Mesenchymal stem cell (in vitro differentiated cells and primary cell): ENCODE results near the gene PPP2R5E.

Experiments
- DNase-seq: peaks from one replicate; pipeline ENCODE4 v3.0.0-alpha.2; 2013
- H2AFZ ChIP-seq: one replicate; pipeline ENCODE4 v1.6.1; 2013; ENCODE audit warnings: low read depth, mild to moderate bottlenecking, control low read depth, inconsistent platforms, low read length, moderate library complexity
- H2AK5ac ChIP-seq: 2 replicates; pipeline ENCODE4 v1.6.1; 2013; ENCODE audit warnings: low read length, moderate library complexity, mild to moderate bottlenecking, inconsistent platforms; ENCODE audit not compliant: severe bottlenecking
- H2BK120ac ChIP-seq: one replicate; pipeline ENCODE4 v1.6.1; 2013; ENCODE audit warnings: low read depth, mild to moderate bottlenecking, inconsistent platforms, low read length, moderate library complexity
- H2BK12ac ChIP-seq, 2 experiments: one replicate each; pipeline ENCODE4 v1.6.1; 2013; ENCODE audit warnings: inconsistent platforms in 2 of 2, low read length in 2 of 2, mild to moderate bottlenecking in 2 of 2, moderate library complexity in 2 of 2, control low read depth in 1 of 2
- H2BK15ac ChIP-seq: one replicate; pipeline ENCODE4 v1.6.1; 2013; ENCODE audit warnings: mild to moderate bottlenecking, low read depth, inconsistent platforms; ENCODE audit not compliant: poor library complexity, severe bottlenecking
- H2BK5ac ChIP-seq: 2 replicates; pipeline ENCODE4 v1.6.1; 2013; ENCODE audit warnings: low read depth, mild to moderate bottlenecking, low read length, control low read depth, inconsistent platforms; ENCODE audit not compliant: poor library complexity, severe bottlenecking
- H3K14ac ChIP-seq, 2 experiments: one replicate each; pipeline ENCODE4 v1.6.1; 2013; ENCODE audit warnings: inconsistent platforms in 2 of 2, low read length in 2 of 2, control low read depth in 1 of 2, mild to moderate bottlenecking in 1 of 2, moderate library complexity in 1 of 2
- H3K18ac ChIP-seq, 2 experiments: one replicate each; pipeline ENCODE4 v1.6.1; 2013; ENCODE audit warnings: inconsistent platforms in 2 of 2, low read length in 2 of 2, control low read depth in 1 of 2, low read depth in 1 of 2, mild to moderate bottlenecking in 1 of 2
- H3K23ac ChIP-seq, 2 experiments: one replicate each; pipeline ENCODE4 v1.6.1; 2013; ENCODE audit warnings: inconsistent platforms in 2 of 2, low read length in 2 of 2, mild to moderate bottlenecking in 2 of 2, moderate library complexity in 2 of 2, control low read depth in 1 of 2
- H3K27ac ChIP-seq: 2 replicates; pipeline ENCODE4 v1.5.1; 2013; ENCODE audit warnings: mild to moderate bottlenecking, moderate library complexity, low read length, control low read depth, inconsistent platforms; ENCODE audit not compliant: poor library complexity, severe bottlenecking
- H3K27me3 ChIP-seq, 2 experiments: 2 replicates each; pipeline versions ENCODE4 v1.6.1 to v1.7.0; 2013; ENCODE audit warnings: low read length in 2 of 2, mild to moderate bottlenecking in 2 of 2, moderate library complexity in 2 of 2, control low read depth in 1 of 2, inconsistent platforms in 1 of 2; ENCODE audit not compliant: control insufficient read depth in 1 of 2, insufficient read depth in 1 of 2
- H3K36me3 ChIP-seq, 2 experiments: 2 replicates each; pipeline versions ENCODE4 v1.6.1 to v1.7.0; 2013; ENCODE audit warnings: low read length in 2 of 2, control low read depth in 1 of 2, inconsistent platforms in 1 of 2, low read depth in 1 of 2, mild to moderate bottlenecking in 1 of 2; ENCODE audit not compliant: insufficient read depth in 2 of 2, control insufficient read depth in 1 of 2
- H3K4ac ChIP-seq, 2 experiments: one replicate each; pipeline ENCODE4 v1.6.1; 2013; ENCODE audit warnings: inconsistent platforms in 2 of 2, low read length in 2 of 2, mild to moderate bottlenecking in 2 of 2, moderate library complexity in 2 of 2, control low read depth in 1 of 2, low read depth in 1 of 2
- H3K4me1 ChIP-seq: 2 replicates; pipeline ENCODE4 v1.6.1; 2013; ENCODE audit warnings: low read depth, low read length, control low read depth; ENCODE audit not compliant: control insufficient read depth, insufficient read depth
- H3K4me2 ChIP-seq: 2 replicates; pipeline ENCODE4 v1.6.1; 2013; ENCODE audit warnings: low read length, mild to moderate bottlenecking, inconsistent platforms; ENCODE audit not compliant: poor library complexity, severe bottlenecking
- H3K4me3 ChIP-seq, 2 experiments: 2 replicates each; pipeline versions ENCODE4 v1.5.1 to v1.7.0; 2013; ENCODE audit warnings: low read length in 2 of 2, mild to moderate bottlenecking in 2 of 2, control low read depth in 1 of 2, low read depth in 1 of 2; ENCODE audit not compliant: insufficient read depth in 1 of 2
- H3K79me1 ChIP-seq: replicated peaks from 2 replicates; pipeline ENCODE4 v1.6.1; 2013; ENCODE audit warnings: mild to moderate bottlenecking, control low read depth, low read length, inconsistent platforms; ENCODE audit not compliant: poor library complexity, severe bottlenecking
- H3K9ac ChIP-seq: 2 replicates; pipeline ENCODE4 v1.7.0; 2013; ENCODE audit warnings: mild to moderate bottlenecking, low read length, moderate library complexity
- H3K9me3 ChIP-seq: 2 replicates; pipeline ENCODE4 v1.7.0; 2013; ENCODE audit warnings: mild to moderate bottlenecking, low read length; ENCODE audit not compliant: control insufficient read depth
- H4K8ac ChIP-seq: one replicate; pipeline ENCODE4 v1.6.1; 2013; ENCODE audit warnings: inconsistent platforms, mild to moderate bottlenecking, low read length, moderate library complexity
- H4K91ac ChIP-seq: one replicate; pipeline ENCODE4 v1.6.1; 2013; ENCODE audit warnings: mild to moderate bottlenecking, low read length, inconsistent platforms
- WGBS: methylation state at CpG from one replicate; pipeline ENCODE4 v1.1.7; 2013; ENCODE audit warnings: mixed read lengths; 5-methylcytosine and 5-hydroxymethylcytosine counted together

PPP2R5E gene

GRCh38 chr14:63535918-63536317, 7.3 kb downstream of the PPP2R5E start:
- no peak overlapping the region for H3K4ac ChIP-seq
- no peak overlapping the region for H2BK15ac ChIP-seq
- no peaks in the 10 kb centered on the region for H3K27me3 ChIP-seq
- H3K23ac ChIP-seq: no peak overlapping the region
- no peak overlapping the region for H2BK120ac ChIP-seq
- no peak overlapping the region for H4K91ac ChIP-seq
- peaks cover 22 to 61% of the 10 kb centered on the region in 2 experiments for H3K36me3 ChIP-seq
- H3K27ac ChIP-seq: no peak overlapping the region
- no peak for DNase-seq
- H2AK5ac ChIP-seq: no peak overlapping the region
- H3K9ac ChIP-seq: no peak overlapping the region
- H2BK12ac ChIP-seq: no peak overlapping the region
- H2AFZ ChIP-seq: no peak overlapping the region
- H3K79me1 ChIP-seq: peaks cover 14% of the 10 kb centered on the region
- no peak overlapping the region for H3K18ac ChIP-seq
- H3K4me2 ChIP-seq: no peak overlapping the region
- H2BK5ac ChIP-seq: no peak overlapping the region
- no peak overlapping the region for H4K8ac ChIP-seq
- no peak overlapping the region for H3K4me3 ChIP-seq
- H3K9me3 ChIP-seq: no peaks in the 10 kb centered on the region
- peaks cover 1% of the 10 kb centered on the region for H3K4me1 ChIP-seq
- no peak overlapping the region for H3K14ac ChIP-seq

GRCh38 chr14:63533474-63533873, 9.7 kb downstream of the PPP2R5E start:
- H3K4me2 ChIP-seq: no peak overlapping the region
- peaks cover 15 to 47% of the 10 kb centered on the region in 2 experiments for H3K36me3 ChIP-seq

GRCh38 chr14:63524537-63525155, 18.5 kb downstream of the PPP2R5E start:
- H3K4me2 ChIP-seq: no peak overlapping the region
- no peak overlapping the region for H3K4ac ChIP-seq
- H3K9me3 ChIP-seq: no peaks in the 10 kb centered on the region
- H4K91ac ChIP-seq: no peak overlapping the region
- no peak overlapping the region for H3K4me3 ChIP-seq
- peak overlapping the region in 1 of 2 experiments; percentile 15 for H2BK12ac ChIP-seq
- H4K8ac ChIP-seq: no peak overlapping the region
- peak overlapping the region in 1 of 2 experiments; percentile 98 for H3K23ac ChIP-seq
- no peak for DNase-seq
- H2BK15ac ChIP-seq: no peak overlapping the region
- H3K9ac ChIP-seq: no peak overlapping the region
- H2BK5ac ChIP-seq: no peak overlapping the region
- H3K27ac ChIP-seq: no peak overlapping the region
- peak overlapping the region in 1 of 2 experiments; percentile 58 for H3K14ac ChIP-seq
- no peak overlapping the region for H3K18ac ChIP-seq
- peaks cover 7 to 9% of the 10 kb centered on the region in 2 experiments for H3K36me3 ChIP-seq
- peaks cover 4% of the 10 kb centered on the region for H3K4me1 ChIP-seq
- no peak overlapping the region for H2BK120ac ChIP-seq
- peaks cover 12% of the 10 kb centered on the region for H3K79me1 ChIP-seq
- H3K27me3 ChIP-seq: no peaks in the 10 kb centered on the region
- no peak overlapping the region for H2AFZ ChIP-seq
- no peak overlapping the region for H2AK5ac ChIP-seq
- 96% methylated on average over 12 of the region's 12 CpGs for WGBS

More at GRCh38 chr14:63533474-63533873, 9.7 kb downstream of the PPP2R5E start:
- no peak overlapping the region for H2BK120ac ChIP-seq
- no peak overlapping the region for H2AK5ac ChIP-seq
- H2BK12ac ChIP-seq: no peak overlapping the region
- peaks cover 1% of the 10 kb centered on the region for H3K4me1 ChIP-seq
- H4K91ac ChIP-seq: no peak overlapping the region
- no peak overlapping the region for H3K14ac ChIP-seq
- H2BK5ac ChIP-seq: no peak overlapping the region
- no peak overlapping the region for H4K8ac ChIP-seq
- no peak overlapping the region for H3K27ac ChIP-seq
- no peaks in the 10 kb centered on the region for H3K27me3 ChIP-seq
- H3K79me1 ChIP-seq: peaks cover 14% of the 10 kb centered on the region
- no peaks in the 10 kb centered on the region for H3K9me3 ChIP-seq
- no peak overlapping the region for H3K23ac ChIP-seq
- over 99% methylated on average over 14 of the region's 15 CpGs for WGBS
- no peak overlapping the region for H3K4me3 ChIP-seq
- no peak overlapping the region for H2BK15ac ChIP-seq
- DNase-seq: no peak
- no peak overlapping the region for H3K9ac ChIP-seq
- no peak overlapping the region for H3K18ac ChIP-seq
- H3K4ac ChIP-seq: no peak overlapping the region
- H2AFZ ChIP-seq: no peak overlapping the region

- no peak overlapping the region for H3K4me2 ChIP-seq
- H2BK12ac ChIP-seq: no peak overlapping the region
- H3K27ac ChIP-seq: no peak overlapping the region
- no peak overlapping the region for H3K4ac ChIP-seq
- H4K91ac ChIP-seq: no peak overlapping the region
- peaks cover 12% of the 10 kb centered on the region for H3K79me1 ChIP-seq
- no peak overlapping the region for H2BK5ac ChIP-seq
- DNase-seq: no peak
- no peak overlapping the region for H2BK15ac ChIP-seq
- no peak overlapping the region for H3K14ac ChIP-seq
- H3K18ac ChIP-seq: no peak overlapping the region
- no peak overlapping the region for H3K9ac ChIP-seq
- H3K4me1 ChIP-seq: peaks cover 4% of the 10 kb centered on the region
- no peaks in the 10 kb centered on the region for H3K9me3 ChIP-seq
- WGBS: 96% methylated on average over 3 of the region's 4 CpGs
- H3K4me3 ChIP-seq: no peak overlapping the region
- H3K23ac ChIP-seq: no peak overlapping the region
- H3K36me3 ChIP-seq: peaks cover 7 to 10% of the 10 kb centered on the region in 2 experiments
- H4K8ac ChIP-seq: no peak overlapping the region
- H2AK5ac ChIP-seq: no peak overlapping the region
- H2BK120ac ChIP-seq: no peak overlapping the region
- H2AFZ ChIP-seq: no peak overlapping the region
- no peaks in the 10 kb centered on the region for H3K27me3 ChIP-seq
These were observed 19.3 kb downstream of the PPP2R5E start for GRCh38 chr14:63523735-63524426.
